Prostate gland (tissue), 2 donors: ENCODE results near the gene SUMF1. TPM values are rescaled to one million over a fixed set of nuclear protein-coding genes. Genes with fewer than 3 reads are reported as not detected.

Experiments used
- DNase-seq: peaks from one replicate; pipeline ENCODE4 v3.0.0-alpha.2; 2019; ENCODE audit warnings: low spot score
- H3K27ac ChIP-seq, 2 donors: fragments of 200-600 bp; sonication (generic); 2 replicates each; pipeline ENCODE4 v1.5.1; 2017 to 2019
- H3K27me3 ChIP-seq: fragments of 200-600 bp; sonication (generic); replicated peaks from 2 replicates; pipeline ENCODE4 v1.5.1; 2019; ENCODE audit not compliant: insufficient read depth
- H3K36me3 ChIP-seq, 2 donors: fragments of 200-600 bp; sonication (generic); 1 replicate in 1 of 2; 2 replicates in 1 of 2; pipeline versions ENCODE4 v1.5.1 to v1.8.1; 2017 to 2019
- H3K4me1 ChIP-seq: fragments of 200-600 bp; sonication (generic); replicated peaks from 2 replicates; pipeline ENCODE4 v1.5.1; 2019
- H3K4me3 ChIP-seq, 2 donors: fragments of 200-600 bp; sonication (generic); 2 replicates each; pipeline ENCODE4 v1.5.1; 2017 to 2019
- H3K9me3 ChIP-seq: fragments of 200-600 bp; sonication (generic); 2 replicates; pipeline ENCODE4 v1.5.1; 2017
- CTCF ChIP-seq, 4 experiments: fragments of 200-600 bp in 2 of 4; fragments of 450-650 bp in 2 of 4; sonication (generic) in 2 of 4; IDR thresholded peaks; 1 replicate in 3 of 4; 2 replicates in 1 of 4; pipeline ENCODE4 v1.5.1; 2016 to 2019; ENCODE audit warnings: antibody characterized with exemption in 4 of 4, mild to moderate bottlenecking in 2 of 4, moderate library complexity in 2 of 4
- POLR2A ChIP-seq: fragments of 450-650 bp; IDR thresholded peaks from one replicate; pipeline ENCODE4 v1.6.1; 2016; ENCODE audit warnings: antibody characterized with exemption, mild to moderate bottlenecking
- POLR2AphosphoS5 ChIP-seq: sonication (generic); formaldehyde crosslinking; IDR thresholded peaks from one replicate; pipeline ENCODE4 v1.6.1; 2017; ENCODE audit warnings: antibody characterized with exemption
- WGBS: methylation state at CpG from one replicate; pipeline ENCODE4 v1.1.5; 2018; 5-methylcytosine and 5-hydroxymethylcytosine counted together
- intact Hi-C: fragments of 100-400 bp; cut with DNase I; formaldehyde crosslinking; loops from one replicate; pipeline ENCODE4 v1.14.2; 2022
- total RNA-seq, 2 donors: library from RNA; depleted of rRNA; stranded (reverse); fragments of >200 nt; gene quantifications; one replicate each; pipeline ENCODE4 v1.1.0, GENCODE V29; 2016

The SUMF1 gene
- total RNA-seq, 2 donors from 2014 or later, result 58.5 to 59.1 TPM

- H3K4me3 ChIP-seq, result peak overlapping the region; percentile 71 to 72
- H3K27ac ChIP-seq, result peak overlapping the region; percentile 88 to 91
- H3K9me3 ChIP-seq, result no peaks in the 10 kb centered on the region
- TF ChIP-seq POLR2AphosphoS5 (no peak), CTCF (IDR thresholded peaks at IDR 0.05) (no peak), POLR2A (no peak)
- H3K4me1 ChIP-seq, result no peaks in the 10 kb centered on the region
- WGBS, result 20% methylated on average over 5 of the region's 5 CpGs
- no peaks in the 10 kb centered on the region for H3K27me3 ChIP-seq
- intact Hi-C loops, result loop anchor here (5.0 kb wide), 3 partner anchors 140 to 185 kb away; no protein-coding TSS in a partner anchor
- no peak for DNase-seq
- no peaks in the 10 kb centered on the region for H3K36me3 ChIP-seq
These were observed 24.8 kb upstream of the SUMF1 start for GRCh38 chr3:4491855-4492207.

- intact Hi-C loops, result no loop called here
- Histone ChIP-seq H3K4me1 (no peaks in the 10 kb centered on the region), H3K27ac (no peak overlapping the region), H3K4me3 (no peak overlapping the region), H3K36me3 (no peaks in the 10 kb centered on the region), H3K27me3 (no peaks in the 10 kb centered on the region), H3K9me3 (no peaks in the 10 kb centered on the region)
- no peak for DNase-seq
- no peak for TF ChIP-seq POLR2A
- TF ChIP-seq POLR2AphosphoS5, result no peak
- no peak for TF ChIP-seq CTCF (IDR thresholded peaks at IDR 0.05)
- 76% methylated on average over 3 of the region's 3 CpGs for WGBS
These were observed 11.2 kb upstream of the SUMF1 start for GRCh38 chr3:4478261-4478660.

- no peaks in the 10 kb centered on the region for H3K4me1 ChIP-seq
- H3K4me3 ChIP-seq, result no peak overlapping the region
- TF ChIP-seq CTCF (IDR thresholded peaks at IDR 0.05) (no peak), POLR2A (no peak), POLR2AphosphoS5 (no peak)
- WGBS, result 64% methylated on average over 1 of the region's 1 CpG
- no peak overlapping the region for H3K27ac ChIP-seq
- no peaks in the 10 kb centered on the region for H3K9me3 ChIP-seq
- DNase-seq, result no peak
- no peaks in the 10 kb centered on the region for H3K27me3 ChIP-seq
- H3K36me3 ChIP-seq, result no peaks in the 10 kb centered on the region
- intact Hi-C loops, result no loop called here
These were observed 9.4 kb upstream of the SUMF1 start for GRCh38 chr3:4476496-4476895.

GRCh38 chr3:4475804-4476203 is 8.7 kb upstream of the SUMF1 start:
- DNase-seq, result no peak
- Histone ChIP-seq H3K27me3 (no peaks in the 10 kb centered on the region), H3K36me3 (no peaks in the 10 kb centered on the region), H3K4me1 (no peaks in the 10 kb centered on the region), H3K9me3 (no peaks in the 10 kb centered on the region), H3K27ac (no peak overlapping the region), H3K4me3 (no peak overlapping the region)
- intact Hi-C loops, result no loop called here
- no peak for TF ChIP-seq CTCF (IDR thresholded peaks at IDR 0.05)

- Histone ChIP-seq H3K36me3 (no peaks in the 10 kb centered on the region), H3K9me3 (no peaks in the 10 kb centered on the region), H3K27me3 (no peaks in the 10 kb centered on the region), H3K4me1 (no peaks in the 10 kb centered on the region), H3K4me3 (no peak overlapping the region), H3K27ac (no peak overlapping the region)
- no peak for DNase-seq
- WGBS, result 47% methylated on average over 7 of the region's 7 CpGs
- TF ChIP-seq POLR2AphosphoS5, result peak; percentile 63
- no peak for TF ChIP-seq POLR2A
- intact Hi-C loops, result no loop called here
These were observed 7.8 kb upstream of the SUMF1 start for GRCh38 chr3:4474683-4475490.
